Calu3 (cell line): Measurements from ENCODE around the gene IL19. TPM values are rescaled to one million over a fixed set of nuclear protein-coding genes. Genes with fewer than 3 reads are reported as not detected.

Experiments
- BruUV-seq: library from RNA; stranded (reverse); fragments of 400-500 nt; replicated peaks from 2 replicates; lab custom pipeline; 2021; lab: Mats Ljungman, UMichigan
- CTCF ChIA-PET: fragments of 300-600 bp; sonication (Branson Sonifier 250); formaldehyde crosslinking; loops from one replicate; lab custom pipeline; 2022; ENCODE audit warnings: antibody characterized with exemption; lab: Charles Lee
- DNase-seq: peaks from one replicate; pipeline ENCODE4 v3.0.0; 2022
- H3K27ac Mint-ChIP-seq: one replicate; pipeline ENCODE4 v1.8.0; 2022; ENCODE audit warnings: mixed read lengths; ENCODE audit not compliant: unreplicated experiment
- H3K27me3 Mint-ChIP-seq: one replicate; pipeline ENCODE4 v1.8.0; 2022; ENCODE audit warnings: mixed read lengths; ENCODE audit not compliant: unreplicated experiment
- H3K36me3 Mint-ChIP-seq: one replicate; pipeline ENCODE4 v1.8.0; 2022; ENCODE audit warnings: mild to moderate bottlenecking, moderate library complexity, mixed read lengths; ENCODE audit not compliant: insufficient read depth, unreplicated experiment
- H3K4me1 Mint-ChIP-seq: one replicate; pipeline ENCODE4 v1.8.0; 2022; ENCODE audit warnings: mild to moderate bottlenecking, low read depth, mixed read lengths; ENCODE audit not compliant: unreplicated experiment
- H3K4me3 Mint-ChIP-seq: one replicate; pipeline ENCODE4 v1.8.0; 2022; ENCODE audit warnings: mild to moderate bottlenecking, low read depth, moderate library complexity, mixed read lengths; ENCODE audit not compliant: unreplicated experiment
- H3K9me3 Mint-ChIP-seq: one replicate; pipeline ENCODE4 v1.8.0; 2022; ENCODE audit warnings: low read depth, mixed read lengths; ENCODE audit not compliant: unreplicated experiment
- intact Hi-C: fragments of 100-400 bp; cut with micrococcal nuclease; formaldehyde crosslinking; loops from one replicate; pipeline ENCODE4 v1.10.0; 2022; ENCODE audit not compliant: unreplicated experiment
- total RNA-seq: library from RNA; stranded (reverse); gene quantifications from 2 replicates; pipeline ENCODE4 v1.2.3, GENCODE V29; 2022
- TF ChIP-seq, protein P1 (sequence below): fragments of 200-600 bp; IDR thresholded peaks from one replicate; pipeline ENCODE4 v1.8.0; 2022; ENCODE audit warnings: antibody characterized with exemption; ENCODE audit not compliant: unreplicated experiment

IL19 gene
- total RNA-seq, 1 experiment from 2014 or later: not detected

DNA sequence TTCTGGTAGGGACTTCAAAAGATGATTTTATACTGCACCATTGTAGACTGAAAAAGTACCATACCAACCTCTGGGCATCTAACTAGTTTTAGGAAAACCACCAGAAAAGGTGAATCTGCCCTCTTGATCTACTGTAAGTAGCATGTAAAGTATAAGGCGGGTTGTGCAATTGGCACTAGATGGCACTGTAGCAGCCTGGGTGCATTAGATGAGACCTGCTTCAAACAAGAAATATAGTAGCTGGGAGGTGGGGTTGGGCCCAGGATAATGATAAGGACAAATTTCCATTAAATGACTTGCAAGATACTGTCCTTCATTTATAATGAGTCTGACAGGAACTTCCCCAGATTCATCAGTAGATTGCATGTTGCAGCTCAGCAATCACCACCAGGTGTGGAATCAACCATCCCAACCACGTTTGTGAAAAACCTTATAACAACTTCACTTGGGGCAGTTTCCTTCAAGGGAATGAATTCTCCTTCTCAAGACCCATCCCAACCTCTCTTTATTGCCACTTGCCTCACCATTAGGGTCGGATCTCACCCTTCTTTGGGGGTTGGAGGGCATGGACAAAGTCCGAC, 39.0 kb downstream of the IL19 start:
- TF ChIP-seq, protein P1, sequence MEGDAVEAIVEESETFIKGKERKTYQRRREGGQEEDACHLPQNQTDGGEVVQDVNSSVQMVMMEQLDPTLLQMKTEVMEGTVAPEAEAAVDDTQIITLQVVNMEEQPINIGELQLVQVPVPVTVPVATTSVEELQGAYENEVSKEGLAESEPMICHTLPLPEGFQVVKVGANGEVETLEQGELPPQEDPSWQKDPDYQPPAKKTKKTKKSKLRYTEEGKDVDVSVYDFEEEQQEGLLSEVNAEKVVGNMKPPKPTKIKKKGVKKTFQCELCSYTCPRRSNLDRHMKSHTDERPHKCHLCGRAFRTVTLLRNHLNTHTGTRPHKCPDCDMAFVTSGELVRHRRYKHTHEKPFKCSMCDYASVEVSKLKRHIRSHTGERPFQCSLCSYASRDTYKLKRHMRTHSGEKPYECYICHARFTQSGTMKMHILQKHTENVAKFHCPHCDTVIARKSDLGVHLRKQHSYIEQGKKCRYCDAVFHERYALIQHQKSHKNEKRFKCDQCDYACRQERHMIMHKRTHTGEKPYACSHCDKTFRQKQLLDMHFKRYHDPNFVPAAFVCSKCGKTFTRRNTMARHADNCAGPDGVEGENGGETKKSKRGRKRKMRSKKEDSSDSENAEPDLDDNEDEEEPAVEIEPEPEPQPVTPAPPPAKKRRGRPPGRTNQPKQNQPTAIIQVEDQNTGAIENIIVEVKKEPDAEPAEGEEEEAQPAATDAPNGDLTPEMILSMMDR: no peak
- peak; percentile 24 for DNase-seq
- peaks cover 5% of the 10 kb centered on the region for H3K9me3 Mint-ChIP-seq
- H3K36me3 Mint-ChIP-seq: no peaks in the 10 kb centered on the region
- H3K27me3 Mint-ChIP-seq: peaks cover 97% of the 10 kb centered on the region
- no peaks in the 10 kb centered on the region for H3K4me1 Mint-ChIP-seq
- CTCF ChIA-PET: interaction anchor here (0.6 to 2.6 kb wide), 15 partner anchors 26 to 690 kb away, joined by 3 to 43 read pairs (median 4); partner anchors contain the start of gene DYRK3
- H3K4me3 Mint-ChIP-seq: no peak overlapping the region
- no peak overlapping the region for H3K27ac Mint-ChIP-seq
- intact Hi-C loops: loop anchor here (1.0 to 10.0 kb wide), 6 partner anchors 72 to 689 kb away; no protein-coding TSS in a partner anchor
- BruUV-seq: no TSS peak

DNA sequence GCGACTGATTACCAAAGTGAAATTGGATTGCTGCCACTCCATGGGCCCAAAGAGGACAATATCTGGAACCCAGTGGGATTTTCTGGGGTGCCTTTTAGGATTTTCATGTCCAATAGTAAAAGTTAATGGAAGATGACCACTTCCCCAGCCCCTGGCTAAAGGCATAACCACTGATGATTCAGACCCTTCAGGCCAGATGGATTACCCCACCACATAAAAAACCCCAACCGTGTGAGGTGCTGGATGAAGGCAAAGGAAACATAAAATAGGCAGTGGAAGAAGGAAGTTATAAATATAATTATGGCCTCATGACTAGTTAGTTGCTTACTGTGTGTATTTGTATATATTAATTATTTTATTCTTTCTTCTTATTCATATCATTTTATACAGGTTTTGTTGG, 41.9 kb downstream of the IL19 start:
- Mint-ChIP-seq H3K9me3 (peaks cover 5% of the 10 kb centered on the region), H3K36me3 (no peaks in the 10 kb centered on the region), H3K4me1 (no peaks in the 10 kb centered on the region), H3K4me3 (no peak overlapping the region), H3K27me3 (peaks cover 87% of the 10 kb centered on the region), H3K27ac (no peak overlapping the region)
- BruUV-seq: no TSS peak
- CTCF ChIA-PET: no interaction called here
- no peak for DNase-seq
- TF ChIP-seq, protein P1: no peak
- intact Hi-C loops: no loop called here

DNA sequence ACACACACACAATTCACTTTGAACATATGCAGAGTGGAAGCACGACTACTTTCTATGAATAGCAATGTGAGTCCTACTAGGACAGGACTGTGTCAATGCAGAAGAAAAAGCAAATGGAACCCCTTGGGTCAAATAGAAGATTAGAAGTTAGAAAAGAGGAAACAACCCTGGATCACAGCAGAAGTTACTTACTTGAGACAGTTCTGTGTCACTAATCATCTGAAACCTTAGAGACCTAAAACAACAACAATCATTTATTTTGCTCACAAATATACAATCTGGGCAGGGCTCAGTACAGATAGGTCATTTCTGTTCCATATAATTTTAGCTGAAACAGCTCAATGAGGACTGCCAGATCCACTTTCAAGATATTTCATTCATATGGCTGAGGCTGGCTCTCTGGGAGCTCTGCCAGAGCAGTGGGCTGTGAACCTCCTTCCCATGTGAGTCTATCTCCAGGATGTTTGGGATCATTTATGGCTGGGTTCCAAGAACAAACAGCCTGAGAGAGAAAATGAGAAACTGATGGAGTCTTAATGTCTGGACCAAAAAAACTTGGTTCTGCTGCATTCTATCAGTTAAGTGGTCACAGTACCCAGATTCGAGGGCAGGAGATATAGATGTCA, 44.3 kb downstream of the IL19 start:
- Mint-ChIP-seq H3K27me3 (peaks cover 66% of the 10 kb centered on the region), H3K9me3 (peaks cover 5% of the 10 kb centered on the region), H3K4me1 (no peaks in the 10 kb centered on the region), H3K4me3 (no peak overlapping the region), H3K27ac (no peak overlapping the region), H3K36me3 (no peaks in the 10 kb centered on the region)
- intact Hi-C loops: no loop called here
- no peak for DNase-seq
- TF ChIP-seq, protein P1: no peak
- CTCF ChIA-PET: no interaction called here
- no TSS peak for BruUV-seq

GRCh38 chr1:206816390-206817287, 46.1 kb downstream of the IL19 start:
- DNase-seq: no peak
- intact Hi-C loops: no loop called here
- peaks cover 5% of the 10 kb centered on the region for H3K9me3 Mint-ChIP-seq
- no TSS peak for BruUV-seq
- no peak overlapping the region for H3K27ac Mint-ChIP-seq
- CTCF ChIA-PET: interaction anchor here (0.6 kb wide), 1 partner anchor 165 kb away, joined by 4 read pairs; no protein-coding TSS in a partner anchor
- no peaks in the 10 kb centered on the region for H3K36me3 Mint-ChIP-seq
- H3K4me1 Mint-ChIP-seq: no peaks in the 10 kb centered on the region
- H3K4me3 Mint-ChIP-seq: no peak overlapping the region
- TF ChIP-seq, protein P1: no peak
- H3K27me3 Mint-ChIP-seq: peaks cover 67% of the 10 kb centered on the region
